Mesothelial cell of epicardium (in vitro differentiated cells): Measurements from ENCODE around the gene CHRNB2. TPM values are rescaled to one million over a fixed set of nuclear protein-coding genes. Genes with fewer than 3 reads are reported as not detected.

Source experiments
- DNase-seq, 2 experiments: peaks; one replicate each; pipeline ENCODE4 v3.0.0; 2021; ENCODE audit warnings: low spot score in 2 of 2; ENCODE audit not compliant: unreplicated experiment in 2 of 2
- H3K27ac Mint-ChIP-seq: 2 replicates; pipeline ENCODE4 v1.8.0; 2021; ENCODE audit warnings: mixed read lengths
- H3K27me3 Mint-ChIP-seq: 2 replicates; pipeline ENCODE4 v1.8.0; 2021; ENCODE audit warnings: low read depth, mixed read lengths
- H3K36me3 Mint-ChIP-seq: 2 replicates; pipeline ENCODE4 v1.8.0; 2021; ENCODE audit warnings: mixed read lengths
- H3K4me1 Mint-ChIP-seq: 2 replicates; pipeline ENCODE4 v1.8.0; 2021; ENCODE audit warnings: mixed read lengths
- H3K4me3 Mint-ChIP-seq: 2 replicates; pipeline ENCODE4 v1.8.0; 2021; ENCODE audit warnings: mild to moderate bottlenecking, moderate library complexity, mixed read lengths
- H3K9me3 Mint-ChIP-seq: 2 replicates; pipeline ENCODE4 v1.8.0; 2021; ENCODE audit warnings: mixed read lengths
- total RNA-seq: library from RNA; stranded (reverse); gene quantifications from 3 replicates; pipeline ENCODE4 v1.2.1, GENCODE V29; 2021
- TF ChIP-seq, protein P1 (sequence below): fragments of 200-600 bp; sonication (generic); IDR thresholded peaks from one replicate; pipeline ENCODE4 v1.5.0; 2021; ENCODE audit warnings: antibody characterized with exemption; ENCODE audit not compliant: unreplicated experiment

Gene CHRNB2
- total RNA-seq, 1 donor from 2014 or later, result 0.31 TPM

DNA sequence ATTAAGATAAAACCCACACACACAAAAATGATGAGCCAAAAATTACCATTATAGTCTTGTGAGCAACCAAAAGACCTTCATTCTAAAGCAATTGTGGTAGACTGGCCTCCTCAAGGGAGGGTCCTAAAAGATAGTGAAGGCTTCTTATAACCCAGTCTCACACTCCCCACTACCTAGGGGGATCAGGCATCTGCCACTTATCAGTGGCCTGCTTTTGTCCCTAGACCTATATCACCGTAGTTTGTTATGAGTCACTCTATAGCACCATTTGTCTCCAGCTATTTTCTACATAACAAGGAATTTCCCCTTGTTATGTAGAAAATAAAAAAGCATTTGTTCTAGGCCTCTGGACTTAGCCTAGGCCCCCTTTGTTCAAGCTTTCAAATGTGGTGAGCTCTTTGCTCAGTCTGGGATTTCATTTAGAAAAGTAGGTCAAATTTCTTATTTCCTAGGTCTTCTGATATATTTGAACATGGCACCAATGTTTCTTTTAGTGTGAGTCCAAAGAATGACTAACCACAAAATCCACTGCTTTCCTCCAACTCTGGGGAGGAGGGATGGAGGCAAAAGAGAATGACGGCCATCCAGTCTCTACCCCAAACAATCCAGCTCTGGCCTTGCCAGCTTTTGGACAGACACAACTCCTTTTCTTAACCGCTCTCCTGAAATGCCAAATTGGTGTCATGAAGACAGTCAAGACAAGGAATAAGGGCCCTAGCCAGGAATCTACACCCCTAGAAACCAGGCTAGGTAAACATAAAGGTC is 31.5 kb downstream of the CHRNB2 start:
- H3K27me3 Mint-ChIP-seq, result no peaks in the 10 kb centered on the region
- TF ChIP-seq, protein P1, sequence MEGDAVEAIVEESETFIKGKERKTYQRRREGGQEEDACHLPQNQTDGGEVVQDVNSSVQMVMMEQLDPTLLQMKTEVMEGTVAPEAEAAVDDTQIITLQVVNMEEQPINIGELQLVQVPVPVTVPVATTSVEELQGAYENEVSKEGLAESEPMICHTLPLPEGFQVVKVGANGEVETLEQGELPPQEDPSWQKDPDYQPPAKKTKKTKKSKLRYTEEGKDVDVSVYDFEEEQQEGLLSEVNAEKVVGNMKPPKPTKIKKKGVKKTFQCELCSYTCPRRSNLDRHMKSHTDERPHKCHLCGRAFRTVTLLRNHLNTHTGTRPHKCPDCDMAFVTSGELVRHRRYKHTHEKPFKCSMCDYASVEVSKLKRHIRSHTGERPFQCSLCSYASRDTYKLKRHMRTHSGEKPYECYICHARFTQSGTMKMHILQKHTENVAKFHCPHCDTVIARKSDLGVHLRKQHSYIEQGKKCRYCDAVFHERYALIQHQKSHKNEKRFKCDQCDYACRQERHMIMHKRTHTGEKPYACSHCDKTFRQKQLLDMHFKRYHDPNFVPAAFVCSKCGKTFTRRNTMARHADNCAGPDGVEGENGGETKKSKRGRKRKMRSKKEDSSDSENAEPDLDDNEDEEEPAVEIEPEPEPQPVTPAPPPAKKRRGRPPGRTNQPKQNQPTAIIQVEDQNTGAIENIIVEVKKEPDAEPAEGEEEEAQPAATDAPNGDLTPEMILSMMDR, result no peak
- peak overlapping the region; percentile 11 for H3K27ac Mint-ChIP-seq
- peaks cover 45% of the 10 kb centered on the region for H3K36me3 Mint-ChIP-seq
- H3K4me1 Mint-ChIP-seq, result peaks cover 1% of the 10 kb centered on the region
- H3K9me3 Mint-ChIP-seq, result no peaks in the 10 kb centered on the region
- no peak for DNase-seq
- no peak overlapping the region for H3K4me3 Mint-ChIP-seq

DNA sequence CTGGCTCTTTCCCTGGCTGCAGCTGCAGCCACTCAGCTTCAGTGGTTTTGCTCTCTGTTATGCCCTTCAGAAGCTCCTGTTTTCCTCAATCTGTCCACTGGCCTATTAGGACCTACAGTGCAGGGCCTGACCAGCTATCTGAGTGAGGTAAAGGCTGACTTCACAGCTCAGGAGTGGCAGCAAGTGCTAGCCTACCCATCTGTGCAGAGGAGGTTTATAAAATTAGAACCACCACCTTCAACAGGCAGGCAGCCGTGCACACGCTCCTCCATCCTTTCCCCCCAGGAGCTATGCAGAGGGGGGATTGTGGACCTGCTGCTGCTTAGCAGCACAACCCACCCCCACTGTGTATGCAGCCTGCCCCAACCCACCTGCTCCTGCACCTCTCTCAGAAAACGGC is 32.1 kb downstream of the CHRNB2 start:
- TF ChIP-seq, protein P1, result no peak
- DNase-seq, result no peak
- Mint-ChIP-seq H3K4me1 (peaks cover 3% of the 10 kb centered on the region), H3K27ac (peak overlapping the region; percentile 59), H3K4me3 (no peak overlapping the region), H3K27me3 (no peaks in the 10 kb centered on the region), H3K9me3 (no peaks in the 10 kb centered on the region), H3K36me3 (peaks cover 40% of the 10 kb centered on the region)

DNA sequence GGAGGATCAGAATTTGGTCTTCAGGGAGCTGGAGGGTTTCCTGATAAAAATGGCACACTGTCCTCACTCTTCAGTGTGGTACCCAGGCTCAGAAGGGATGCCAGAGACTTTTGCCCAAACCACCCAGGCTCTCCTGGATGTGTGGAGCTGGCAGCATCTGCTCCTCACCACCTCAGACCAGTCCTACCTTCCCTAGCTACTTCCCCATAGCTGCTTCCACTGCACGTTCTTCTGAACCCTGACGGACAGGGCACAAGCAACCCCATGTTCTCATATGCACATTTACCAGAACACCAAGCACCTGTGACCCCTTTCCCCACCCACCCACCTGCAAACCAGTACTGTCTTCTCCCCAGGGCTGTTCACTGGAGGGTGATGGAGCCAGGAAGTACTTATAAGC is 35.7 kb downstream of the CHRNB2 start:
- Mint-ChIP-seq H3K36me3 (peaks cover 22% of the 10 kb centered on the region), H3K9me3 (no peaks in the 10 kb centered on the region), H3K4me1 (peaks cover 25% of the 10 kb centered on the region), H3K27ac (no peak overlapping the region), H3K27me3 (no peaks in the 10 kb centered on the region), H3K4me3 (no peak overlapping the region)
- TF ChIP-seq, protein P1, result no peak
- no peak for DNase-seq

DNA sequence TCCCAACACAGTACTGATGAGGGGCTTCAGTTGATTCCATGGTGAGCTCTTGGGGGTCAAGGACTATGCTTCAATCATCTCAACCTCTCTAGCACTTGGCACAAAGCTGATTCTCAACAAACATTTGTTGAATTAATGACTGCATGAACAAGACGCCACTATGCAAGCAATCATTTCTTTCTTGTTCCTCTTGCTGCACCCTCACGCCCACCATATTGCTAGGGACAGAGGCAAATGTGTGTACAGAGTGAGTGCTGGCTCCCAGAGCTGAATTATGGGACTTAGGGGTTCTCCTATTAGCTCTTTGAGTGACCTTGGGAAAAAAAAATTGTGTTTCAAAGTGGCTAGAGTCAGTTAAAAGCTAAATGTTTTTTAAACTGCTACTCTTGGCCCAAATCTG is 38.0 kb downstream of the CHRNB2 start:
- Mint-ChIP-seq H3K36me3 (peaks cover 17% of the 10 kb centered on the region), H3K9me3 (no peaks in the 10 kb centered on the region), H3K4me1 (peaks cover 34% of the 10 kb centered on the region), H3K4me3 (no peak overlapping the region), H3K27me3 (no peaks in the 10 kb centered on the region), H3K27ac (no peak overlapping the region)
- TF ChIP-seq, protein P1, result no peak
- DNase-seq, result no peak

DNA sequence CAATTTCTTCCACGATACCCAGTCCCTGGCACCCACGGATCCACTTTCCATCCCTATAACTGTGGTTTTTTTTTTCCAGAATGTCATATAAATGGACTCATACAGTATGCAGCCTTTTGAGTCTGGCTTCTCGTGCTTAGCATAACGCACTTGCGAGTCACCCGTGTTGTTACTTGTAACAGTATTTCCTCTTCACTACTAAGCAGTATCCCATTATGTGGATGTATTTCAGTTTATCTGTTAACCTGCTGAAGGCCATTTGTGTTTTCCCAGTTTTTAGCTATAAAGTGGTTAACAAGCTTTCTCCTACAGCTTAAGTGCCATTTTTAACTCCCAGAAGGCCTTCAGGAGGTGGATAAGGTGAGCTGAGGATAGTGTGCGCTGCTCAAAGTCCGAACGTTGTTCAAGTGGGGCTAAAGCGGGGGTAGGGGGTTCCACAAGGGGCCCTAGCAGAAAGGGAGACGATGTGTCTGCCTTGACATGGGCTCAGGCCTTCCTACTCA is 39.6 kb downstream of the CHRNB2 start:
- peak overlapping the region; percentile 98 for H3K27ac Mint-ChIP-seq
- DNase-seq, result no peak
- H3K4me1 Mint-ChIP-seq, result peaks cover 41% of the 10 kb centered on the region
- peak overlapping the region; percentile 86 for H3K4me3 Mint-ChIP-seq
- H3K9me3 Mint-ChIP-seq, result no peaks in the 10 kb centered on the region
- TF ChIP-seq, protein P1, result no peak
- H3K27me3 Mint-ChIP-seq, result no peaks in the 10 kb centered on the region
- H3K36me3 Mint-ChIP-seq, result peaks cover 3% of the 10 kb centered on the region
